Measurements from ENCODE around the gene RIMBP2.

The RIMBP2 gene

DNA sequence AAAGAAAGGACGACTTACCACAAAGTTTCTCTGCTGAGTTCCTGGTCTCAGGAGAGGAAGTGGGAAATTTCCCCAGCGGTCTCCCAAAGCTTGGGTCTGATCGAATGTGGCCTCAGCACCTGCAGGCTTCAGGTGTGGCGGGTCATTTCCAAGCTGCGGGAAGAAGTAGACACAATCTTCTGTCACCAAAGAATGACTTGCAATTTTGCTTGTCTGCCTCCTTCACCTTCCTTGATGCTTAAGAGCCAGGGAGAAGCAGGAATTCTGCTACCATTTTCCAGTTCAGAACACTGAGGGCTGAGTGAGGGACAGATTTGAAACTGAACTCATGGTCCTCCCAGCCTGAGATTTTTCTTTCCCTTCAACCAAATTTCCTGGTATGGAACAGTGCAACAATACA is 87.8 kb downstream of the RIMBP2 start:
- Histone ChIP-seq H3K14ac (ENCODE audit: low read length) (no peak overlapping the region), H4K8ac (ENCODE audit: low read depth, low read length) (no peak overlapping the region), H3K4me1 (ENCODE audit: control insufficient read depth in 2 of 2, insufficient read depth in 1 of 2, low read depth in 1 of 2, low read length in 2 of 2) (peaks cover 0 to 2% of the 10 kb centered on the region in 2 donors), H2BK5ac (ENCODE audit: low read length) (no peak overlapping the region), H2BK12ac (ENCODE audit: low read length) (no peak overlapping the region), H4K91ac (ENCODE audit: low read depth, low read length, poor library complexity) (no peak overlapping the region), H3K4me3 (ENCODE audit: low read length in 2 of 2) (no peak overlapping the region), H3K23ac (ENCODE audit: low read depth, low read length, poor library complexity) (no peak overlapping the region), H3K18ac (ENCODE audit: low read length) (no peak overlapping the region), H3K4ac (ENCODE audit: low read length) (no peak overlapping the region), H2AK5ac (ENCODE audit: low read depth, low read length) (no peak overlapping the region), H3K36me3 (replicated peaks in 1 of 2; ENCODE audit: control insufficient read depth in 2 of 2, insufficient read depth in 2 of 2, low read length in 2 of 2) (no peaks in the 10 kb centered on the region), H3K27me3 (ENCODE audit: control insufficient read depth in 3 of 3, insufficient read depth in 3 of 3, low read depth in 1 of 3, low read length in 3 of 3) (no peaks in the 10 kb centered on the region), H3K9ac (ENCODE audit: low read depth, low read length, poor library complexity) (no peak overlapping the region), H2BK15ac (ENCODE audit: low read length) (no peak overlapping the region), H2AFZ (ENCODE audit: low read length) (no peak overlapping the region), H3K79me1 (ENCODE audit: low read depth, low read length) (no peaks in the 10 kb centered on the region), H3K27ac (replicated peaks; ENCODE audit: low read length) (no peak overlapping the region), H3K4me2 (ENCODE audit: insufficient read depth, low read length, poor library complexity, severe bottlenecking) (no peak overlapping the region), H3K9me3 (replicated peaks in 1 of 2; ENCODE audit: control insufficient read depth in 2 of 2, insufficient read depth in 1 of 2, low read depth in 1 of 2, low read length in 2 of 2) (peaks cover 0 to 11% of the 10 kb centered on the region in 2 donors), H2BK120ac (ENCODE audit: low read depth, low read length) (no peak overlapping the region)
- no CpG with 5 or more reads among the region's 5 CpGs for WGBS, 2 donors (ENCODE audit: extremely low coverage in 2 of 2, insufficient read length in 2 of 2, insufficient replicate concordance in 1 of 2)
- no peak for DNase-seq (ENCODE audit: low spot score)

GRCh38 chr12:130627175-130627574 is 88.9 kb downstream of the RIMBP2 start:
- no peak overlapping the region for H2AFZ ChIP-seq (ENCODE audit: low read length)
- H4K8ac ChIP-seq (ENCODE audit: low read depth, low read length) = no peak overlapping the region
- no peak overlapping the region for H2BK15ac ChIP-seq (ENCODE audit: low read length)
- H2BK120ac ChIP-seq (ENCODE audit: low read depth, low read length) = no peak overlapping the region
- no peak overlapping the region for H3K9ac ChIP-seq (ENCODE audit: low read depth, low read length, poor library complexity)
- H3K79me1 ChIP-seq (ENCODE audit: low read depth, low read length) = no peaks in the 10 kb centered on the region
- H3K9me3 ChIP-seq (replicated peaks in 1 of 2; ENCODE audit: control insufficient read depth in 2 of 2, insufficient read depth in 1 of 2, low read depth in 1 of 2, low read length in 2 of 2) = peaks cover 0 to 11% of the 10 kb centered on the region in 2 donors
- no peak overlapping the region for H2AK5ac ChIP-seq (ENCODE audit: low read depth, low read length)
- no peak overlapping the region for H3K18ac ChIP-seq (ENCODE audit: low read length)
- no CpG with 5 or more reads among the region's 7 CpGs for WGBS, 2 donors (ENCODE audit: extremely low coverage in 2 of 2, insufficient read length in 2 of 2, insufficient replicate concordance in 1 of 2)
- H4K91ac ChIP-seq (ENCODE audit: low read depth, low read length, poor library complexity) = no peak overlapping the region
- no peaks in the 10 kb centered on the region for H3K4me1 ChIP-seq (ENCODE audit: control insufficient read depth in 2 of 2, insufficient read depth in 1 of 2, low read depth in 1 of 2, low read length in 2 of 2)
- no peak overlapping the region for H3K14ac ChIP-seq (ENCODE audit: low read length)
- no peak overlapping the region for H3K23ac ChIP-seq (ENCODE audit: low read depth, low read length, poor library complexity)
- no peak overlapping the region for H2BK5ac ChIP-seq (ENCODE audit: low read length)
- DNase-seq (ENCODE audit: low spot score) = no peak
- no peak overlapping the region for H3K4ac ChIP-seq (ENCODE audit: low read length)
- no peak overlapping the region for H3K4me3 ChIP-seq (ENCODE audit: low read length in 2 of 2)
- H3K4me2 ChIP-seq (ENCODE audit: insufficient read depth, low read length, poor library complexity, severe bottlenecking) = no peak overlapping the region
- H3K36me3 ChIP-seq (replicated peaks in 1 of 2; ENCODE audit: control insufficient read depth in 2 of 2, insufficient read depth in 2 of 2, low read length in 2 of 2) = no peaks in the 10 kb centered on the region
- H2BK12ac ChIP-seq (ENCODE audit: low read length) = no peak overlapping the region
- H3K27me3 ChIP-seq (ENCODE audit: control insufficient read depth in 3 of 3, insufficient read depth in 3 of 3, low read depth in 1 of 3, low read length in 3 of 3) = no peaks in the 10 kb centered on the region
- no peak overlapping the region for H3K27ac ChIP-seq (replicated peaks; ENCODE audit: low read length)

- no peak overlapping the region for H2BK120ac ChIP-seq (ENCODE audit: low read depth, low read length)
- H3K4ac ChIP-seq (ENCODE audit: low read length) = no peak overlapping the region
- no peak overlapping the region for H2AFZ ChIP-seq (ENCODE audit: low read length)
- WGBS, 2 donors (ENCODE audit: extremely low coverage in 2 of 2, insufficient read length in 2 of 2, insufficient replicate concordance in 1 of 2) = 100% methylated on average over 2 to 3 of the region's 11 CpGs
- H2AK5ac ChIP-seq (ENCODE audit: low read depth, low read length) = no peak overlapping the region
- peak overlapping the region; percentile 47 for H3K9ac ChIP-seq (ENCODE audit: low read depth, low read length, poor library complexity)
- H4K8ac ChIP-seq (ENCODE audit: low read depth, low read length) = no peak overlapping the region
- no peak overlapping the region for H2BK5ac ChIP-seq (ENCODE audit: low read length)
- H3K4me3 ChIP-seq (ENCODE audit: low read length in 2 of 2) = peak overlapping the region in 1 of 2 donors; percentile 19
- no peak overlapping the region for H3K4me2 ChIP-seq (ENCODE audit: insufficient read depth, low read length, poor library complexity, severe bottlenecking)
- DNase-seq (ENCODE audit: low spot score) = no peak
- no peak overlapping the region for H2BK15ac ChIP-seq (ENCODE audit: low read length)
- H3K9me3 ChIP-seq (replicated peaks in 1 of 2; ENCODE audit: control insufficient read depth in 2 of 2, insufficient read depth in 1 of 2, low read depth in 1 of 2, low read length in 2 of 2) = peaks cover 0 to 11% of the 10 kb centered on the region in 2 donors
- H3K4me1 ChIP-seq (ENCODE audit: control insufficient read depth in 2 of 2, insufficient read depth in 1 of 2, low read depth in 1 of 2, low read length in 2 of 2) = no peaks in the 10 kb centered on the region
- H3K36me3 ChIP-seq (replicated peaks in 1 of 2; ENCODE audit: control insufficient read depth in 2 of 2, insufficient read depth in 2 of 2, low read length in 2 of 2) = no peaks in the 10 kb centered on the region
- H3K79me1 ChIP-seq (ENCODE audit: low read depth, low read length) = no peaks in the 10 kb centered on the region
- no peak overlapping the region for H3K18ac ChIP-seq (ENCODE audit: low read length)
- H3K27me3 ChIP-seq (ENCODE audit: control insufficient read depth in 3 of 3, insufficient read depth in 3 of 3, low read depth in 1 of 3, low read length in 3 of 3) = no peaks in the 10 kb centered on the region
- no peak overlapping the region for H3K27ac ChIP-seq (replicated peaks; ENCODE audit: low read length)
- H4K91ac ChIP-seq (ENCODE audit: low read depth, low read length, poor library complexity) = no peak overlapping the region
- no peak overlapping the region for H3K14ac ChIP-seq (ENCODE audit: low read length)
- no peak overlapping the region for H2BK12ac ChIP-seq (ENCODE audit: low read length)
- H3K23ac ChIP-seq (ENCODE audit: low read depth, low read length, poor library complexity) = no peak overlapping the region
These were observed 89.5 kb downstream of the RIMBP2 start for GRCh38 chr12:130626601-130627000.

DNA sequence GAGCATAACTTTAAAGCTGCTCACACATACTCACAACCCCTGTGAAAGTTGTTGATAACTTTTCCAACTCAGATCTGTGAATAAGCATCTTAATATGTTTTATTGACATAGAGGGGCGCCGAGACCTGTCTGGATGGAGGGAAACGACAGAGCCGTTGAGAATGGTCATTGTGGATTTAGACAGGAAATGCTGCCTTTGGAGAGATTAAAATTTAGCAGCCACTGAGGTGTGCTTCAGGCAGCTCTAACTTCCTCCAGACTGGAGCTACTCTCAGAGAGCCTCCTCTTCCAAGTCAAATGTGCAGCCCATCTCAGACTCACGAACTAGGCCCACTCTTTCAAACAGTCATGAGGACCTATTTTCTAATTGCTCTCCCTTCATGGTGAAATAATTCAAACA is 90.9 kb downstream of the RIMBP2 start:
- Histone ChIP-seq H3K9me3 (replicated peaks in 1 of 2; ENCODE audit: control insufficient read depth in 2 of 2, insufficient read depth in 1 of 2, low read depth in 1 of 2, low read length in 2 of 2) (peaks cover 0 to 9% of the 10 kb centered on the region in 2 donors), H2BK15ac (ENCODE audit: low read length) (no peak overlapping the region), H3K9ac (ENCODE audit: low read depth, low read length, poor library complexity) (no peak overlapping the region), H4K8ac (ENCODE audit: low read depth, low read length) (no peak overlapping the region), H2BK5ac (ENCODE audit: low read length) (no peak overlapping the region), H3K27me3 (ENCODE audit: control insufficient read depth in 3 of 3, insufficient read depth in 3 of 3, low read depth in 1 of 3, low read length in 3 of 3) (no peaks in the 10 kb centered on the region), H2BK12ac (ENCODE audit: low read length) (no peak overlapping the region), H3K4me2 (ENCODE audit: insufficient read depth, low read length, poor library complexity, severe bottlenecking) (no peak overlapping the region), H3K4ac (ENCODE audit: low read length) (no peak overlapping the region), H3K79me1 (ENCODE audit: low read depth, low read length) (no peaks in the 10 kb centered on the region), H3K23ac (ENCODE audit: low read depth, low read length, poor library complexity) (no peak overlapping the region), H2AFZ (ENCODE audit: low read length) (no peak overlapping the region), H2AK5ac (ENCODE audit: low read depth, low read length) (no peak overlapping the region), H3K14ac (ENCODE audit: low read length) (no peak overlapping the region), H2BK120ac (ENCODE audit: low read depth, low read length) (no peak overlapping the region), H3K18ac (ENCODE audit: low read length) (no peak overlapping the region), H4K91ac (ENCODE audit: low read depth, low read length, poor library complexity) (no peak overlapping the region), H3K4me1 (ENCODE audit: control insufficient read depth in 2 of 2, insufficient read depth in 1 of 2, low read depth in 1 of 2, low read length in 2 of 2) (no peaks in the 10 kb centered on the region), H3K4me3 (ENCODE audit: low read length in 2 of 2) (no peak overlapping the region), H3K36me3 (replicated peaks in 1 of 2; ENCODE audit: control insufficient read depth in 2 of 2, insufficient read depth in 2 of 2, low read length in 2 of 2) (no peaks in the 10 kb centered on the region), H3K27ac (replicated peaks; ENCODE audit: low read length) (no peak overlapping the region)
- WGBS, 2 donors (ENCODE audit: extremely low coverage in 2 of 2, insufficient read length in 2 of 2, insufficient replicate concordance in 1 of 2) = no CpG with 5 or more reads among the region's 5 CpGs
- no peak for DNase-seq (ENCODE audit: low spot score)

All from neuronal stem cell (in vitro differentiated cells).